H4 (cell line): ENCODE results near the gene SPIRE1. TPM values are rescaled to one million over a fixed set of nuclear protein-coding genes. Genes with fewer than 3 reads are reported as not detected.
"Not testable (repeated sequence)": the region's sequence is repeated elsewhere in the genome, so short reads cannot be mapped to it uniquely, and the experiment has no call there.

Source experiments
- DNase-seq: peaks from one replicate; pipeline ENCODE4 v3.0.0-alpha.2; 2015; ENCODE audit warnings: low spot score
- total RNA-seq: library from RNA; depleted of rRNA; stranded (reverse); fragments of >200 nt; shearing (Covaris generic); gene quantifications from 2 replicates; pipeline ENCODE4 v1.2.3, GENCODE V29; 2014; rRNA removed

The SPIRE1 gene
- total RNA-seq, 1 experiment from 2014 or later: 8.9 TPM

- DNase-seq: no peak
These were observed 240.2 kb downstream of the SPIRE1 start for GRCh38 chr18:12417687-12418086.

- no peak for DNase-seq
These were observed 241.7 kb downstream of the SPIRE1 start for GRCh38 chr18:12416098-12416729.

GRCh38 chr18:12411456-12411855 is 246.5 kb downstream of the SPIRE1 start:
- DNase-seq: no peak

GRCh38 chr18:12410747-12411146 is 247.2 kb downstream of the SPIRE1 start:
- not testable (repeated sequence) for DNase-seq

- no peak for DNase-seq
These were observed 247.8 kb downstream of the SPIRE1 start for GRCh38 chr18:12410081-12410481.

GRCh38 chr18:12409469-12409868 is 248.4 kb downstream of the SPIRE1 start:
- no peak for DNase-seq

GRCh38 chr18:12408247-12408869 is 249.5 kb downstream of the SPIRE1 start:
- no peak for DNase-seq

- DNase-seq: no peak
These were observed 251.4 kb downstream of the SPIRE1 start for GRCh38 chr18:12406371-12407111.

- no peak for DNase-seq
These were observed 252.8 kb downstream of the SPIRE1 start for GRCh38 chr18:12405066-12405465.

- peak; percentile 93 for DNase-seq
These were observed 254.1 kb downstream of the SPIRE1 start for GRCh38 chr18:12403601-12404506.

GRCh38 chr18:12401881-12402280 is 256.0 kb downstream of the SPIRE1 start:
- no peak for DNase-seq

GRCh38 chr18:12399231-12399630 is 258.7 kb downstream of the SPIRE1 start:
- DNase-seq: no peak

- no peak for DNase-seq
These were observed 259.3 kb downstream of the SPIRE1 start for GRCh38 chr18:12398625-12399024.

GRCh38 chr18:12397793-12398192 is 260.1 kb downstream of the SPIRE1 start:
- DNase-seq: no peak

GRCh38 chr18:12397254-12397653 is 260.7 kb downstream of the SPIRE1 start:
- DNase-seq: no peak

Other genes with a start within 250 kb of the SPIRE1 start
- gene CEP76, start 44.6 kb upstream of the SPIRE1 start, total RNA-seq: 12.3 and 13.2 TPM in 2 replicates
- gene PSMG2, start 44.9 kb upstream of the SPIRE1 start, total RNA-seq: 142 and 149 TPM in 2 replicates
- 26.1 and 31.9 TPM in 2 replicates for gene PTPN2, start 226.1 kb upstream of the SPIRE1 start, total RNA-seq